ENCODE results near the gene PALLD.

DNA sequence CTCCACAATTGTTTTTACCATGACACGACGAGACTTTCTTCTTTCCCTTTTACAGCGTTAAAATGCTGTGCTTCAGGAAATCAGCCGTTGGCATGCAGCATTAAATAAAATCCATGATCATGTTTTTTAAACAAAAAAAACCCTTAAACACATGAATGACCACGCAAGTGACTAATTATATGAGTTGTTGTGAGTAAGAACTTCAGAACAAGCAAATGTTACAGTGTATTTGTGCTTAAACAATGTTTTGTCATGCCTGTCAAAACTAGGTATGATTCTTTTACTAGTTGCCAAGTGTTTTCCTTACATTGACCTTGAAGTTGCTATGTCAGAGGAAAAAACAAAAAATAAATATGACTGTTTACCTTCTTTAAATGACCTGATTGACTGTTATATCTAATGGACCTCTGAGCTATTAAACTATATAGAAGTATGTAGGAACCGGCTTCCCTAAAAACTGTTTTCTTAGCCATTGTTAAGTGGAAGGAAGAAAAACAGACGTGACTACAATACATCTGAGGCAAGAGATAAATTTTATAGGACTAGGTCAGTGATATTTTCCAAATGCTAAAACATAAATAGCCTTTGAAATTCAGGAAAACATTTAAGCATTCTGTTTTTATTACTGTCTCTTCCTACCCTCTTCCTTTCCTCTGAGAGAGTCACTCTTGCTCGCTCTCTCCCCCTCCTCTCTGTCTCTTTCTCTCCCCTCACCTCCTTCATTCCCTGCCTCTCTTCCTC, 197.1 kb downstream of the PALLD start:
- TF ChIP-seq EZH2phosphoT487 (IDR thresholded peaks at IDR 0.05; ENCODE audit: insufficient read depth, low read depth) (no peak), EZH2 (IDR thresholded peaks at IDR 0.05; ENCODE audit: insufficient read depth, poor library complexity, severe bottlenecking) (no peak)

All from GM23248 (cell line).